Right lobe of liver (tissue), 6 donors: ENCODE measurements around the gene TEX35. TPM values are rescaled to one million over a fixed set of nuclear protein-coding genes. Genes with fewer than 3 reads are reported as not detected.
A peak's percentile ranks its signal among the peaks of the same experiment; 100 is the strongest.

ENCODE experiments used
- ATAC-seq, 4 donors: fragments of 200-7000 bp; cut with Tn5 transposase; one replicate each; pipeline ENCODE4 v1.9.1; 2020; ENCODE audit warnings: mild to moderate bottlenecking in 4 of 4, moderate library complexity in 4 of 4
- DNase-seq, 3 donors: peaks; one replicate each; pipeline ENCODE4 v3.0.0-alpha.2; 2020
- H3K27ac ChIP-seq, 3 donors: fragments of 200-600 bp; one replicate each; pipeline ENCODE4 v1.8.0; 2022
- H3K27me3 ChIP-seq, 2 donors: fragments of 200-600 bp; one replicate each; pipeline ENCODE4 v1.8.0; 2022
- H3K36me3 ChIP-seq, 4 donors: fragments of 200-600 bp; sonication (generic) in 1 of 4; one replicate each; pipeline versions ENCODE4 v1.5.1 to v1.8.0; 2017 to 2022; ENCODE audit warnings: control low read depth in 1 of 4
- H3K4me1 ChIP-seq, 4 donors: fragments of 200-600 bp; sonication (generic) in 1 of 4; one replicate each; pipeline versions ENCODE4 v1.5.1 to v1.8.0; 2017 to 2022; ENCODE audit warnings: control low read depth in 1 of 4
- H3K4me3 ChIP-seq, 3 donors: fragments of 200-600 bp; one replicate each; pipeline ENCODE4 v1.8.0; 2022
- H3K9me3 ChIP-seq, 4 donors: fragments of 200-600 bp; sonication (generic) in 1 of 4; one replicate each; pipeline versions ENCODE4 v1.5.1 to v1.8.0; 2017 to 2022; ENCODE audit warnings: control low read depth in 1 of 4
- POLR2A ChIP-seq: fragments of 450-650 bp; IDR thresholded peaks from one replicate; pipeline ENCODE4 v1.6.1; 2017; ENCODE audit warnings: antibody characterized with exemption, mild to moderate bottlenecking
- WGBS: methylation state at CpG from one replicate; pipeline ENCODE4 v1.1.6; 2018; ENCODE audit warnings: low coverage, low lambda C conversion rate; ENCODE audit not compliant: insufficient coverage; ENCODE audit errors: missing lambda C conversion rate; 5-methylcytosine and 5-hydroxymethylcytosine counted together
- intact Hi-C, 2 donors: fragments of 100-400 bp; cut with DNase I; formaldehyde crosslinking; loops; one replicate each; pipeline versions ENCODE4 v1.11.2 to v1.14.1; 2022
- total RNA-seq, 6 experiments: library from RNA; depleted of rRNA in 2 of 6; stranded (reverse); fragments of >200 nt in 2 of 6; fragmentation: NEBNext Ultra II Directional in 3 of 6; extraction: Animal tissue kit (Norgen Biotek cat#: 25700) in 3 of 6; gene quantifications; one replicate each; pipeline versions ENCODE4 v1.1.0 to v1.2.4, GENCODE V29; 2016 to 2023
- TF ChIP-seq, protein P1 (sequence below), 4 donors: fragments of 200-600 bp in 3 of 4; fragments of 450-650 bp in 1 of 4; IDR thresholded peaks; one replicate each; pipeline versions ENCODE4 v1.5.1 to v1.8.0; 2016 to 2022; ENCODE audit warnings: antibody characterized with exemption in 4 of 4, mild to moderate bottlenecking in 2 of 4
- donor health status: DM: no; HTN: yes; CAD: no.
- donor health status: DM: no; HTN: no; CAD: no.
- donor health status: DM: no; HTN: no; CAD: no.
- donor health status: DM: no; HTN: yes; CAD: no.
- donor health status: DM: no; HTN: yes; CAD: no.

Gene TEX35
- total RNA-seq, 6 experiments from 2014 or later = not detected

DNA sequence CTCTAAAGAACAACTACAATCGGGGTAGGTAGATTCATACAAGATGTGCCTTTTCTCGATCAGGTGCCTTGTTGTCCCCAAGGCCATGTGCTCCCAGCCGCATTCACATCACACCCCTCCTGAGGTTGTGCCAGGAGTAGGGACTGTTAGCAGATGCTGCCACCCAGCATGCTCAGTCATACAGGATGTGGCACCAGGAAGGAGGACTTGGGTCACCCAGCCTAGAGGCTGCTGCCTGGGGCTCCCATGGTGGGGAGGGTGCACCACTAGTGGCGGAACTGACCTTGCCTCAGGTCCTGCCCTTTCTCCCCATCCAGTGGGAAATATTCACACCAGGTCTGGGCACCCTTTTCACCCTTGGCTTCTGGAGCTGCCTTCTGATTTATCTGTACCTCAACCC is 8.3 kb downstream of the TEX35 start:
- no peaks in the 10 kb centered on the region for H3K4me1 ChIP-seq
- H3K9me3 ChIP-seq = no peaks in the 10 kb centered on the region
- H3K4me3 ChIP-seq = no peak overlapping the region
- no peak overlapping the region for H3K27ac ChIP-seq
- no peaks in the 10 kb centered on the region for H3K36me3 ChIP-seq
- intact Hi-C loops = no loop called here
- WGBS = 70% methylated on average over 3 of the region's 4 CpGs
- no peak for TF ChIP-seq POLR2A
- TF ChIP-seq, protein P1, sequence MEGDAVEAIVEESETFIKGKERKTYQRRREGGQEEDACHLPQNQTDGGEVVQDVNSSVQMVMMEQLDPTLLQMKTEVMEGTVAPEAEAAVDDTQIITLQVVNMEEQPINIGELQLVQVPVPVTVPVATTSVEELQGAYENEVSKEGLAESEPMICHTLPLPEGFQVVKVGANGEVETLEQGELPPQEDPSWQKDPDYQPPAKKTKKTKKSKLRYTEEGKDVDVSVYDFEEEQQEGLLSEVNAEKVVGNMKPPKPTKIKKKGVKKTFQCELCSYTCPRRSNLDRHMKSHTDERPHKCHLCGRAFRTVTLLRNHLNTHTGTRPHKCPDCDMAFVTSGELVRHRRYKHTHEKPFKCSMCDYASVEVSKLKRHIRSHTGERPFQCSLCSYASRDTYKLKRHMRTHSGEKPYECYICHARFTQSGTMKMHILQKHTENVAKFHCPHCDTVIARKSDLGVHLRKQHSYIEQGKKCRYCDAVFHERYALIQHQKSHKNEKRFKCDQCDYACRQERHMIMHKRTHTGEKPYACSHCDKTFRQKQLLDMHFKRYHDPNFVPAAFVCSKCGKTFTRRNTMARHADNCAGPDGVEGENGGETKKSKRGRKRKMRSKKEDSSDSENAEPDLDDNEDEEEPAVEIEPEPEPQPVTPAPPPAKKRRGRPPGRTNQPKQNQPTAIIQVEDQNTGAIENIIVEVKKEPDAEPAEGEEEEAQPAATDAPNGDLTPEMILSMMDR (IDR thresholded peaks at IDR 0.05) = no peak
- ATAC-seq = peak in 1 of 4 donors; percentile 40
- DNase-seq = no peak
- no peaks in the 10 kb centered on the region for H3K27me3 ChIP-seq

DNA sequence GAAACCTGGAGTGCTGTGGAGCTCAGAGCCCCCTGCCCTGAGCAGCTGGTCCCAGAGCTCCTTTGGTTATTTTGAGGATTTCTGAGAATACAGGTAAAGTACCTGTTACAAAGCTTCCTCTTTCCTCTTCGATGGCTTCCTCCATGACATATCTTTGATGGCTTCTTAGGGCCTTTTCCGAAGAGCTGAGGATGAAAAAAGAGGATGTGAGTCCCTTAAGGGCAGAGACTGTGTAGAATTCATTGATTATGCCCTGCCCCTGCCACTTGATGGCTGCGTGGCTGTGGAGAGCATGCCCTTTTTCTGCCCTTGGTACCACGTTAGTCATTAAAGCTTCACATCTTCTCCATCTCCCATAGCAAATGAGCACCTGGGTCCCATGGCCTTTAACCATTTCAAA is 14.2 kb downstream of the TEX35 start:
- Histone ChIP-seq H3K36me3 (no peaks in the 10 kb centered on the region), H3K4me3 (no peak overlapping the region), H3K27me3 (no peaks in the 10 kb centered on the region), H3K9me3 (no peaks in the 10 kb centered on the region), H3K27ac (no peak overlapping the region), H3K4me1 (peaks cover 0 to 13% (median 2%) of the 10 kb centered on the region in 4 donors)
- peak in 1 of 3 donors; percentile 9 for DNase-seq
- intact Hi-C loops = no loop called here
- WGBS = 74% methylated on average over 3 of the region's 4 CpGs
- no peak for TF ChIP-seq POLR2A
- TF ChIP-seq, protein P1 (IDR thresholded peaks at IDR 0.05) = no peak
- ATAC-seq = no peak

DNA sequence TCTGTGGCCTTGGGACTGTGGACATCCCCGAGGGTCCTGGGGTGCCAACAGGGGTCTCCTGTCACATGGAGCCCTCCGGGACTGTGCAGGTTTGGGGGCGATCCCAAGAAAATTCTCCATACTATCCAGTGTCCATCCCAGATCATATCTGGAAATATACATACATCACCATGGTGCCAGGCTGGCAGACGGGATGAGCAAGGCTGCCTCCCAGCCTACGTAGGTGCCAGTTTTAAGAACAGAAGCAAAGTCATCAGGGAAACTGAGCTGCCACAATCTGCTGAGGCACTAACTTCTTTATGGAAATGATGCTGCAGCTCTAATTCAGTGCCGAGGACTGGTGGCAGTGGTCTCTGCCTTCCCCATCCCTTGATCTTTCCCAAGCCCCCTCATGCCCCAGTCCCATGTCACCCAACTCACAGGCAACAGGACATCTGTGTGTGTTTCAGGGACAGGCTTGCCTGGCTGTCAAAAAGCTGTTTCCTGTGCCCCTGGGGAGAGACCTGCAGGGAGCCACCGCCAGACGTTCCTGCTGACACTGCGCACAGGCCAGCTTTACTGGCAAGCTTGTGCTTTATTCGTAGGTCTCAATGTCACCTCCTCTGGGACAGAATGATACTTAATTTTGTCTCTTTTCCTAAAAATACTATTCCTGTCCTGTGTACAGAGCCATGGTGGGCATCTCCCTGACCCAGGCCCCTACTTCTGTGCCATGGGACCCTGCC is 15.5 kb downstream of the TEX35 start:
- Histone ChIP-seq H3K27ac (no peak overlapping the region), H3K4me1 (peaks cover 0 to 13% (median 2%) of the 10 kb centered on the region in 4 donors), H3K36me3 (no peaks in the 10 kb centered on the region), H3K9me3 (no peaks in the 10 kb centered on the region), H3K4me3 (no peak overlapping the region), H3K27me3 (no peaks in the 10 kb centered on the region)
- ATAC-seq (no peak), DNase-seq (peak in 1 of 3 donors; percentile 37)
- WGBS = 72% methylated on average over 4 of the region's 10 CpGs
- no peak for TF ChIP-seq POLR2A
- TF ChIP-seq, protein P1 (IDR thresholded peaks at IDR 0.05) = no peak
- intact Hi-C loops = no loop called here

DNA sequence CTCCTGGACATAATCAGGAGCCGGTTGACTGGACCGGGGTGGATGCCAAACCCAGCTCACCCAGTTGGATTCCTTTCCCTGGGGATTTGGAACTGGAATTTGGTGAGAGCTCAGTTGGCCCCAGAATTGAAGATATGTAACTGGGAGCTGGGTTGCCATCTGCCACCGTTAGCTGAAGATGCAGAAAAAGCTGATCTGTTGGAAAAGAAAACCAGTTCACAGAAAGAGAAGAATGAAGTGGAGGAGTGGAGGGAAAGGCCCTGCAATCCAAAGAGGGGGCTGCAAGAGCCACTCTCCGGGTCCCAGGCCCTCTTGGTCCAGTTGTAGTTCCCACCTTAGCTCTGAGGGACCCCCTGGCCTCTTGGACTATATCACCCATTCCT is 16.0 kb downstream of the TEX35 start:
- no peaks in the 10 kb centered on the region for H3K36me3 ChIP-seq
- WGBS = 88% methylated on average over 4 of the region's 4 CpGs
- no peak overlapping the region for H3K27ac ChIP-seq
- no peaks in the 10 kb centered on the region for H3K27me3 ChIP-seq
- no peaks in the 10 kb centered on the region for H3K9me3 ChIP-seq
- intact Hi-C loops = no loop called here
- no peak for DNase-seq
- TF ChIP-seq, protein P1 (IDR thresholded peaks at IDR 0.05) = no peak
- TF ChIP-seq POLR2A = no peak
- H3K4me1 ChIP-seq = peaks cover 0 to 13% (median 2%) of the 10 kb centered on the region in 4 donors
- no peak overlapping the region for H3K4me3 ChIP-seq
- ATAC-seq = no peak
